Hematopoietic multipotent progenitor cell treated with erythropoietin and hydrocortisone succinate and interleukin-3 and kit ligand, for 4 days (in vitro differentiated cells): ENCODE results near the gene BRD7.

Experiments used
- DNase-seq: peaks from one replicate; pipeline ENCODE4 v3.0.0-alpha.2; 2015

BRD7 gene

DNA sequence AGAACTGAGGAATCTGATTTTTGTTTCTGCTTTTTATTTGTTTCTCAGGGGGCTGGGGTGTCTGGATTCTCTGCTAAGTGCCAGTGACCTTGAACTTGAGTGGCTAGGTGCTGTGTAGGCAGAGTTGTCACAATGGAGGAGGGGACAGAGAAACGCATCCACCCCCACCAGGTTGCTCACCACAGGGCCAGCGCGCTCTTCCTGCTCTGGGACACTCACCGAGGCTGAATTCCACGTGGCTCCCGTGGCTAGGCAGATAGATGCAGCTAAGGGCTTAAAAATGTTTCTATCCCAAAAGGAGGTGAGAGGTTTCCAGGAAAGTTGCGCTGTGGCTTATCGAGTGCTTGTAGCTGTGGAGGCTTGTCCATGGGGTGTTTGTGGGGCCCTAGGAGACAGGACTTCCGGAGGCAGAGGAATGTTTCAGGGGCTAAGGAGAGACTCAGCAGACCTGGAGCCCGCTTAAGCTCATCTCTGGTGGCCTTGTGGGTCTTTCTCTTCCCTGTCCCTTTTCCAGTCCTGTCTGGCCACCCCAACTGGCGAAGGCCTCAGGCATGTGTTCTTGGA, 65.7 kb downstream of the BRD7 start:
- DNase-seq = no peak

GRCh38 chr16:50302472-50303005, 66.2 kb downstream of the BRD7 start:
- DNase-seq = no peak

DNA sequence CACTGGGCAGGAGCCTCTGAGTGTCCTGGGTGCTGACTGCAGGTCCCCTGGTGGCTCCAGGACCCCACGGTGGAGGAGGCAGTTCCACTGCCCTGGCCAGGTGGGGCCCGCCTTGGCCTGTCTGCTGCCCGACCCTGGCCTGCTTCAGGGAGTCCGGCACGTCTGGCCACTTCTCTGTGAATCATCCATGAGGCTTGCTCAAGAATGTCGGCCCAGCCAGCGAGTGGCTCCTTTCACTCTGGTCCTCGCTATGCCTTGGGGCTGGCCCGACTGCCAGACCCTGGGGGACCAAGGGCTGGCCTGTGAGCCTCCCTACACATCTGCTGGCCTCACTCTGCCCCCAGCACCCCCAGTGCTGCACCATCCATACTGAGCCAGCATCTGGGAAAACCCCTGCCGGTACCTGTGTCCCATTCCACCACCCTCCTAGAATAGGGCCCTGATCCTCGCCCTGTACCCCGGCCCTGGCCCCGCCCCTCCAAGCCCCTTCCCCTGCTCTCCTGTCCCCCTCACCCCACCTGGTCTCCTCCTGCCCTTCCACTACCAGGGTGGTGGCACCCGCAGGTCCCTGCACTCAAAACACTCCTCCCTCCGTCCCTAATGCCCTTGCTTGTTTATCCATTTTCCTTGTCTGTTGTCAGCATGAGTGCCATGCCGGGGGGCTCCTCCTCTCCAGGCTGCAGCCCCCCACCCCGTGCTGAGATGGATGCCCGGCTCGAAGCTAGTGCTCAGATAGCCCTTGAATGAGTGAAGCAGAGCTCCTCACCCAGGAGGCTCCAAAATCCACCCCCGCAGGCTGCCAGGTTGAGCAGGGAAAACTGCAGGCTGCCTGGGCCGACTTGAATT, 66.9 kb downstream of the BRD7 start:
- no peak for DNase-seq

DNA sequence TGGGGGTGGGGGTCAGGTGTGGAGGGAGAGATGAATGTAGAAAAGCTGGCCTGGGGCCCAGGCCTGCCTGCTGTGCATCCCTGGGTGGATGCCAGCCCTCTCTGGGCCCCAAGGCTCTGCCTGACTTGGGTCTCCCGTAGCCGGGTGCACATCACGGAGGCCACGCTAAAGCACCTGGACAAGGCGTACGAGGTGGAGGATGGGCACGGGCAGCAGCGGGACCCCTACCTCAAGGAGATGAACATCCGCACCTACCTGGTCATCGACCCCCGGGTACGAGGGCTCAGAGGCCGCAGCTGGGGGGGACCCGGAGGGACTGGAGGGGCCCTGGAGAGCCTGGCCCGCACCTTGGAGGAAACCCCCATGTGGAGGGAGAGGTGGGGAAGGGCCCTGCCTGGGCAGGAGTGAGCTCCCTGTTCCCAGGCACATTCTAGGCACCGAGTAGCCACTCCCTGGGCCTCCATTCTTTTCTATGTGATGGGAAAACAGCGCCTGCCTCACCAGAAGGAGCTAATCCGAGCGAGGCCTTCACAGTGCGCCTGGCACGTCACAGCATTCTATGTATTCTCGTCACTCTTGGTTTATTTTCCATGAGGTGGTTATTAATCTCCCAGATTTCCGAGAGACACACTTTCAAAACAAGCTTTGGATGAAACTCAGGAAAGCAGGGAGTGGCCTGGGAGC, 67.7 kb downstream of the BRD7 start:
- DNase-seq = no peak

GRCh38 chr16:50299508-50300105, 69.2 kb downstream of the BRD7 start:
- DNase-seq = no peak

DNA sequence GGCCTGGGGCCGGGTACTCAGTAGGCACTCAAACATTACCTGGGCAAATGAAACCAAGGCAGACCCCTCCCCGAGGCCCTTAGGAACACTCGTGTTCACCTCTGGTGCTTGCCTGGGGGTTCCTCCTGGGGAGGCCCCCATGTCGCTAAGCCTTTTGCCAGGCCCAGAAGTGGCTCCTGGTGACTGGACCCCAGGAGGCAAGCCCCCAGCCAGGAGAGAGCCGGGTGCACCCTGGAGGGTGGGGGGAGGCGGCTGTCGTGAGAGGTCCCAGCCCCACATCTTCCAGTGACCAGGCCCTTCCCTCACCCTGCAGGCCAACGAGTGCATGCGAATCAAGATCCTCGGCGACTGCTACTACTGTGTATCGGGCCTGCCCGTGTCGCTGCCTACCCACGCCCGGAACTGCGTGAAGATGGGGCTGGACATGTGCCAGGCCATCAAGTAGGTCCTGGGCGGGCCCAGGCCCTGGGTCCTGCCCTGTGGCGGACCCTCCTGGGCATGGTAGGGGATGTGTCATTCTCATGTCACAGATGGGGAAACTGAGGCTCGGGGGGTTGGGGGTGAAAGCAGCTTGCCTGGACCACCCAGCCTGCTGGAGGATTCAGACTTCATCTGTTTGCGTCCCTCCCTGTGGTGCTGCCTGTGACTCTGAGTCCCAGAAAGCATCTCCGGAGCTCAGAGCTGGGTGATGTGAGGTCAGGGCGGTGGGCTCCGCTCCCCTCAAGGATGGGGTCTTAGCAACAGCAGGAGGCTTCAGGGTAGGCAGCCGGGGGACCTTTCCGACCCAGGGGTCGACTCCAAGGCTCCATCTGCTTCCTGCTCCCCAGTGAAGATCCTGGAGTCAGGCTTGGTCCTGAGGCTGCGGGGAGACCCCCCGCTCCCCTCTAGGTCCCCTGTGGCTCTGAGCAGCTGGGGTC, 69.9 kb downstream of the BRD7 start:
- no peak for DNase-seq

DNA sequence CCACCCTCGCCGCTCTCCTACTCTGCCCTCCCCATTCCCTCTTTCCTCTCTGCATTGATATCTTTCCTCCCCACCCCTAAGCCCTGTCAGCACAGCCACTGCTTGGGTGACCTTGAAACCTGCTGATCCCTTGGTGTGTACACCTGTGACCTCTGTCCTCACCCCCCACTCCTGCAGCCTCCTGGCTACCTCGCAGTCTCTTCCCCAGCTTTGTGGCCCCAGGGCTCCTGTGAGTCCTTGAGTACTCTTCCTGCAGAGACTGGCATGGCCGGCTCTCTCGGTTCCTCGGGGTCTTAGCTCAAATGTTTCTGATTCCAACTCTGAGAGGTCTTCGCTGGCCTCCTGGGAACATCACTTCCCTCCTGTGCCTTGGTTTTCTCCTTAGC, 70.7 kb downstream of the BRD7 start:
- no peak for DNase-seq

- DNase-seq = no peak
Observed at GRCh38 chr16:50297301-50298074, 71.3 kb downstream of the BRD7 start.

- no peak for DNase-seq
Observed at GRCh38 chr16:50296807-50297206, 72.0 kb downstream of the BRD7 start.

- DNase-seq = no peak
Observed at GRCh38 chr16:50295541-50296132, 73.2 kb downstream of the BRD7 start.

- no peak for DNase-seq
Observed at GRCh38 chr16:50294955-50295354, 73.8 kb downstream of the BRD7 start.

- no peak for DNase-seq
Observed at GRCh38 chr16:50293994-50294855, 74.6 kb downstream of the BRD7 start.

GRCh38 chr16:50293041-50293783, 75.6 kb downstream of the BRD7 start:
- DNase-seq = no peak

GRCh38 chr16:50292566-50292948, 76.2 kb downstream of the BRD7 start:
- DNase-seq = no peak

GRCh38 chr16:50291719-50292565, 76.8 kb downstream of the BRD7 start:
- no peak for DNase-seq

- no peak for DNase-seq
Observed at GRCh38 chr16:50290856-50291255, 77.9 kb downstream of the BRD7 start.

DNA sequence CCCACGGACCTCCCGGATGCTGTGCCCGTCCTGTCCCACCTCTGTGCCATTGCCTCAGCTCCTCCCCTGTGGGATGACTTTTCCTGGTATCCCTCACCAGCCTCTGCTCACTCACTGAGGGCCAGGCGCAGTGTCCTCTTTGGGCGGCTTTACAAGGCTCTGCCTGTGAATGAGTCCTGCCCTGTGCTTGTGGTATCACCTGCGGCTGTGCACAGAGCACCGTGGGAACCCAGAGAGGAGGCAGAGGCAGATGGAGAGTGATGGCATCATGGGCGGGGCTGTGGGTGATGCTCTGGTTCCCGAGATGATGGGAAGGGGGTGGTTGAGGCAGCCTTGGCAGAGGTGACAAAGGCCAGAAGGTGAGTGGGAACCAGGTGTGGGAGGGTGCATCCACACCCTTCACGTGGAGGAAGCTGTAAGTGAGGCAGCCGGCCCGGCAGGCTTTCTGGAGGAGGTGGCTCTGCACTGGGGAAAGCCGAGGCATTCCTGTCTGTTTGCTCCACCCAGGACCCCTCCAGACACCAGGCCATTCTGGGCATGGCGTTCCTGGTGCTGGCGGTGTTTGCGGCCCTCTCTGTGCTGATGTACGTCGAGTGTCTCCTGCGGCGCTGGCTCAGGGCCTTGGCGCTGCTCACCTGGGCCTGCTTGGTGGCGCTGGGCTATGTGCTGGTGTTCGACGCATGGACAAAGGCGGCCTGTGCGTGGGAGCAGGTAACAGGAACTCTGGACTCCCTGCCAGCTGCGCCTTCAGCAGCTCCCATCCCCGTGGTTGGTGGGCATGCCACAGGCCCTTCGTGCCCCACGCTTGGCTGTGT, 78.6 kb downstream of the BRD7 start:
- DNase-seq = no peak
